GM21529 (cell line): ENCODE results near the gene UBAP2.

Source experiments
- ATAC-seq: cut with Tn5 transposase; IDR thresholded peaks from one replicate; pipeline ENCODE4 v1.9.1; 2021; ENCODE audit not compliant: unreplicated experiment

The UBAP2 gene

DNA sequence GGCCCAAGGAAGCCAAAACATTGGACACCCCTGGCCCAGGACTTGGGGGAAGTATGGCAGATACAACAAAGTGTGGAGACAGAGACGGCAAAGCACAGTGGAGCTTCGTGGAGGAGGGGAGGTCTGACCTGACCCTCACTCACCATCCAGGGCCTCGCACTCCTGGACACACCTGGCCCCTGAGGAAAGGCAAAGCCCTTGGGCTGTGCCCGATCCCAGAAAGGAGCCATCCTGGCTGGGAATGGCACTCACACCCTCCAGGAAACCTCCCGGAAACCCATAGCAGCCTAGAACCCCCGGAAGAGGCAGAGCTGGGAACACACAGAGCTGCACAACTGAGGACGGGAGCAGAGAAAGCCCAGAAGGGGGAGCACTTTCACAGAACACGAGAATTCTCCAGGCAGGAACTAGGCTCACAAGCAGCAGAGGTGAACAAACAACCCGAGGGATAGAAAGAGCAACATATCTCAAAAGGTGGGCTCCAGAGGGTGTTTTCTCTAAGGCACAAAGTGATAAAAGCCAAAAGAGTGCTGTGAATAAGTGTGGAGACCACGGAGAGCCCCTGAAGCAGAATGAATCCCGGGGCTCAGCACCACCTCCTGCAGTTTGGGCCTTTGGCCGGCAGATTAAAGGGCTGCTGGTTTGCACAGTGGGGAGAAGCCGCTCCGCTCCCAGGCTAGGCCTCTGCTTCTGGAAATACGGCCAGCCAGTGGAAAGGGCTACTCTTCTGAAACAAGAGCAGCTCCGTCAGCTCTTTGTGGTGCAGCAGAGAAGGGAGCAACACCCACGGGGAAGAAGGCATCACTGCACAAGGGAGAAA lies 123.5 kb downstream of the UBAP2 start:
- no peak for ATAC-seq

DNA sequence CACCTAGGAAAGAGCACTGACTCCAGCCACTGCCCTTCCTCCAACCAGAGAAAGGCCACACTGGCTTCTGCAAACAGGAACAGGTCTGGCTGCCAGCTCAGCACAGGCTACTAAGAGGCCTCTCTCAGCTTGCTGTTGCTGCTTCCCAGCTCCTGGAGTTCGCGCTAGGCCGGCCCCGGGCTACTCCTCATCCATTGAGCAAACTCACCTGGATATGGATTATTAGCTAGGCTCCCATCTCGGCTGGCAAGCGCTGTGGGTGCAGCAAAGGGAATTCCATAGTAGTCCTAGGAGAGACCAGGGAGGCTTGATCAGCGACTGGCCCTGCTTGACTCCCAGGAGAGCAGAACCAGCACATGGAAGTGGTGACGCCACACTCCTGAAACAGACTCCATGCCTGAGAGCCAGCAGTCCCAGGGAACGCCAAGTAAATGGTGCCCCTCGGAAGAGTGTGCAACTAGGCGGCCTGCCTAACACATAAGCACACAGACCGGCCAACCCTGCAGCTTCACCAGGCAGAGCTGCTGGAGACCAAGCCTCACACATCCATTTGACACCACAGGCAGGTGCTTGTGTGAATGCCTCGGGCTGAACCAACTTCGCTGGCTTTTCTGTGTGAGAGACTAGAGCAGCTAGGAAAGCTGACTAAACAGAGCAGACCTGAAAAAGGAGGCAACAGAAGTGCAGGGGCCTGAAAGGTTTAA lies 124.5 kb downstream of the UBAP2 start:
- no peak for ATAC-seq

DNA sequence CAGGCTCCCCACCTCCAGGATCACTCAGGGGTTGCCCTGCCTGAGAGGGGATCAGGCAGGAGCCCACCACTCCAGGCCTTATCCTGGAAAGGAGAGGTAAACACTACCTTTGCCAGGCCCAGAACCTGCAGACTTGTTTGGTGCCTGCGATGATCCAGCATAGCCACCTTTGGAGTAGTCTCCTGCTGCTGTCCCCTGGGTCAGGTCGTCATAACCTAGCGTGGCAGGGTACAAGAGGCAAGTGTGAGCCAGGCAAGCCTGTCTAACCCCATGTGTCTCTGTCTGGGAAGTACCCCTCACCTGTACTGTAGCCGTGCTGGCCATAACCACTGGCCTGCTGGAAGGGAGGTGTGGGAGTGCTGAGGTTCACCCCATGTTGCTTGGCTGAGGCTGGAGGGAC lies 125.6 kb downstream of the UBAP2 start:
- no peak for ATAC-seq

DNA sequence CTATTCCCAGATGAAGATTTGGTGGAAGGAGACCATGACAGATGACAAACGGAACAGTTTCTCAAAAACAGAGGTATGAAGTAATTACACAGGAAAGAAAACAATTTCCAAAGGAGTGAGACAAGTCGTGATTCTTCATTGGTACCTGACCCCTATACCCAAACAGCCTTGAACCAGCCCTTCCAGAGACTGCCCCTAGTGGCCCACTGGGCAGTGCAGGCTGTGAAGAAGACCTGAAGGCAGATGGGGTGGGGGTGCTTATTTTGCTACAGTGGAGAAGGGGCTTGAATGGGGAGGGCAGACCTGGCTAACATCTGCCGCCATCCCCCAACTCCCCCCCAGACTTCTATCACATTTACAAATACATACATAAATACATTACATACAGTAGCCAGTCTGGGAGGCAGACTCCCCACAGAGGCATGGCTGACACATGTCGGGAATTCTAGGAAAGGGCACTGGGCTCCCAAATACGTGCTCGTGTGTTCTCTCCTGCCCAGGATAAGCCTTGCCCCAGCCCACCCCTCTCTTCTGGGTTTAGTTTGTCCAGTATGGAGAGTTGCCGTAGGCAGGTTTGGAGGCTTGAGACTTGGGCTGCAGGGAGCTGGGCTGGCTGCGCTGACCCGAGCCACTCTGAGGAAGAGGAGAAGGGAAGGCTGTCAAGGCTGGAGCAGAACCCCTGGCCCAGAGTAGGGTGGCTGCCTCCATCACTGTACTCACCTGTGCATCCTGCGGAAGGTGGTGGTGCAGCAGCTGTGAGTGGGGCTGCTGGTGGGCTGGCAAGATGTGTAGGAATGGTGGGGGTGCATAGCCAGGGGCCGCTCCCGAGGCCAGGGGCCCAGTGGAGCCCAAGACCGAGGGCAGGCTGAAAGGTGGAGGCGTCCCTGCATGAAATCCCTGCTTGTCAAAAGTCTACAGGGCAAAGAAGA lies 126.5 kb downstream of the UBAP2 start:
- no peak for ATAC-seq

GRCh38 chr9:33919276-33919897 lies 129.3 kb downstream of the UBAP2 start:
- ATAC-seq = no peak

DNA sequence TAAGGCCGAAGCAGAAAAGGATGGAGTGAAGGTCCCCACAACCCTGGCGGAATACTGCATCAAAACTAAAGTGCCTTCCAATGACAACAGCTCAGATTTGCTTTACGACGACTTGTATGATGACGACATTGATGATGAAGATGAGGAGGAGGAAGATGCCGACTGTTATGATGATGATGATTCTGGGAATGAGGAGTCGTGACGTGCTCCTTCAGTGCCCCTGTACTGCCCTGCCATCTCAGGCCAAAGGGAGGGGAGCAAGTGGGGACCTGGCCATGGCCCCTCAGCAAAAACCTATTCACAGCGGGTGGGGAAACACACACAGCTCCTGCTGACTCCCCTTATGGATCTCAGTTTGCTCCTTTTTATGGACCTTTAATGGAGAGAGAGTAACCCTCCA lies 131.7 kb downstream of the UBAP2 start:
- no peak for ATAC-seq

GRCh38 chr9:33914887-33915628 lies 133.6 kb downstream of the UBAP2 start:
- no peak for ATAC-seq

DNA sequence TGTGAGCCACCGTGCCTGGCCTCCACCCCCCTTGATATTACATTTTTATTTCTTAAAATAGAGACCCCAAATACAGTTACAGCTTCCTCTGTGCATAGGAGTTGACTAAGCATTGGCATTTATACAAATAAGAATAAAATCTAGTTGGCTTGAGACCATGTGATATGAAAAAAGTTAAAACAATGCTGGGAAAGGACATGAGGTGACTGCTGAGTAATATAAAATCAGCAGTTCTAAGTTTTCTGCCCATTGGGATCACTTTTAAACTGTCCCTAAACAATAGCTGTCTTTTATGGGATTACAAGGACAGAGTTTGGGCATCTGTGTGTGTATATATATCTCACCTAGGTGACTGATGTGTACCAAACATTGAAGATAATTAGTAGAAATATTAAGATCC lies 135.1 kb downstream of the UBAP2 start:
- no peak for ATAC-seq

GRCh38 chr9:33908749-33909148 lies 139.9 kb downstream of the UBAP2 start:
- ATAC-seq = no peak

GRCh38 chr9:33908114-33908513 lies 140.6 kb downstream of the UBAP2 start:
- no peak for ATAC-seq

DNA sequence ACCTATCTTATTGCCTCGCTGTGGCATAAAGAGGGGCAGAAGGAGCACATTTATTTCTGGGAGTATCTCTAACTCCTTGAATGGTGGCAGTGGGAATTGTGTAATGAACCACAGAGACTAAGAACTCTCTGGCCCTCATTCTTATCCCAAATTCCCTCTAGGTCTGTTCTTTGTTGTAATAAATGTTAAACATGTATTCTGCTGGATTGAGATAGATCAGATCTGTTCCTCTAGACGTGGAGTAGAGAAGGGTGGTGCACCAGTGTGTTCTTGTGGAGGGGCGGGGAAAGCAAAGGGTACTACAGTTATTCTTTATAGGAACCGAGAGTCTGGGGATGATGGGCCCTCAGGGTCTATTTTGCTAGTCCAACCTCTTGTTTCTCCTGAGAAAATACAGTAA lies 141.3 kb downstream of the UBAP2 start:
- ATAC-seq = no peak

DNA sequence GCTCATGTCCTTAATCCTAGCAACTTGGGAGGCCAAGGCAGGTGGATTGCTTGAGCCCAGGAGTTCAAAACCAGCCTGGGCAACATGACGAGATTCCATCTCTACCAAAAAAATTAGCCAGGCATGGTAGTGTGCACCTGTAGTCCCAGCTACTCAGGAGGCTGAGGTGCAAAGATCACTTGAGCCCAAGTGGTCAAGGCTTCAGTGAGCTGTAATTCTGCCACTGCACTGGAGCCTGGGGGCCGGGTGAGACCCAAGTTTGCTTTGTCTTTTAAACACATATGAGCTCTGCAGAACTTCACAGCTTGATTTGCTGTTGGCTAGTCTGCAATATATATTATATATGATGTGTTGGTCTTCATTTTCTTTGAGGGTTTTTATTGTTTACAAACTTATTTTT lies 141.9 kb downstream of the UBAP2 start:
- no peak for ATAC-seq

GRCh38 chr9:33905137-33905536 lies 143.6 kb downstream of the UBAP2 start:
- ATAC-seq = no peak

DNA sequence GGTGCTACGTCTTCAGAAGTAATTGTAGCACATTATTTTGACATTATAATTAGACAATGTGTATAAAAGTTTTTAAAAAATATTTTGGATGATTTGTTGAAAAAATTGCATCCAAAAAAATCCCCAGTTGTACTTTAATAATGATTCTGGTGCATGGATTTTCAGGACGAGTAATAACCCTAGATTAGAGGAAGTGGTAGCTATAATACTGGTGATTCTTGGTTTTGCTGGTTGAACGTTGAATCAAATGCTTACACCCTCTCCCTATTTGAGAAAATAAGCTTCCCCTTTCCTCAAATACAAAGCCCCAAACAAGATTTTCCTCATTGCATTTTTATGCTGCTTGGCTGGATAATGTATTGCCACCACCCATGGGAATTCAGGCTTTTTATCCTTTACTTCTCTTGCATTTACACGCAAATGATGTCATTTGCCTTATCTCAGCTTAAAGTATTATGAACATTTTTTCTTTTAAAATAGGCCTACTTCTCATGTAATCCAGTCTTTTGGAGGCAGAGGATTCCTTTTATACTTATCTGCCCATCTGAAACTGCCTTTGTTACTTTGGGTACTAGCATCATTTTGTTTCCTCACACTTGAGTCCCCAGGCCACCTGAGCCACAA lies 145.4 kb downstream of the UBAP2 start:
- ATAC-seq = no peak

DNA sequence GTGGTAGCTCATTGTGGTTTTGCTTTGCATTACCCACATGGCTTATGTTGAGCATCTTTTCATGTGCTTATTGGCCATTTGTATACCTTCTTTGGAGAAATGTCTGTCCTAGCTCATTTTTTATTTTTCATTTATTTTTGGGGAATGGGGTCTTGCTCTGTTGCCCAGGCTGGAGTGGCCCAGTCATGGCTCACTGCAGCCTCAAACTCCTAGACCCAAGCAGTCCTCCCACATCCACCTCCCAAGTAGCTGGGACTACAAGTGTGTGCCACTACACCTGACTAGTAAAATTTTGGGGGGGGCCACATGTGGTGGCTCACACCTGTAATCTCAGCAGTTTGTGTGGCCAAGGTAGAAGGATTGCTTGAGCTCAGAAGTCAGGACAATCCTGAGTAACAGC lies 154.4 kb downstream of the UBAP2 start:
- ATAC-seq = no peak

DNA sequence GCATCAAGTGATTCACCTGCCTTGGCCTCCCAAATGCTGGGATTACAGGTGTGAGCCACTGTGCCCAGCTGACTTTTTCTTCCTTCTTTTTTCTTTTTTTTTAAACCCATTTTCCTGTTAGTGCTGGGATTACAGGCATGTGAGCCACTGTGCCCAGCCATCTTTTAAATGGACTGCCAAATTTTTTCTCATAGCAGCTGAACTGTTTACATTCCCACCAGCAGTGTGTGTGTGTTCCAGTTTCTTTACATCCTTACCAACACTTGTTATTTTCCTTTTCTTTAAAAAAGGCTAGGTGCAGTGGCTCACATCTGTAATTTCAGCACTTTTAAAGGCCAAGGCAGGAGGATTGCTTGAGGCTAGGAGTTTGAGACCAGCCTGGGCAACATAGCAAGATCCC lies 154.8 kb downstream of the UBAP2 start:
- ATAC-seq = no peak

GRCh38 chr9:33885948-33886347 lies 162.7 kb downstream of the UBAP2 start:
- ATAC-seq = no peak

DNA sequence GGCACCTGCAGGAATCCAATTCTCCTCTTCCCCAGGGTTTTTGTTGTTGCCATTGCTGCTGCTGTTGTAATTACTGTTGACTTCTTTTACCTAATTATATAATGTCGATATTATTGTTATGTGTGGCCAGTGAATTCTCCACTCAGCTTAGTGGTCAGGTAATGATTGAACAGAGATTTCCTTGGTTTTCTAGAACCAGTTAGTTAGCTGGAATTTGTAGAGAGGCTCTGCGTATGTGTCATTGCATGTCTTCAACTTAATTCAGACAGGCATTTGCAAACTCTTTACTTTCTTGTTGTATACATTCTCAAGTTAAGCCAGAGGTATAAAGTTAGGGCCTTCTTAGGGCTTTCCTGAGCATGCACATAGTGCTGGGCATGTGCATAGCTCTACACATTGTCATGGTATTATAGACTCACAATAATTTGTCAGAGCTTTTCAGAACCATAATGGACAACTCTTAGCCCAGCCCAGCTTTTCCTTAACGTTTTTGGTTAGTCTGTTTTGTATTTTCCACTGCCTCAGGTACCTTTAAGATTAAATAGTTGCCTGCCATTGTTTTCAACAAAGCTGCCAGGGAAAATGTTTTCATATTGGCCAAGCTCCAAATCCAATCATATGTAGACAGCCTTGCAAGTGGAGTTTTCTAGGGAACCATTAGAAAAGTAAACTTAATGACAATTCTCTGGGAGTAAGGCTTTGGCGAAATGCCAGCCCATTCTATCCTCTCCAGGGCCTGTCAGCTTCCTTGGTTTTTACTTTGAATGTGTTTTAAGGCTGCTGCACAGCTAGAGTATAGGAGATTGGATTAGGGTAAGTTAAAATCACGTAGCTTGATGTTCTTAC lies 163.6 kb downstream of the UBAP2 start:
- ATAC-seq = no peak

GRCh38 chr9:33881635-33882034 lies 167.1 kb downstream of the UBAP2 start:
- no peak for ATAC-seq
